ENCODE measurements around the gene SCGB1C1.

Gene SCGB1C1

GRCh38 chr11:202490-202889 is 9.6 kb downstream of the SCGB1C1 start:
- TF ChIP-seq CTCF (IDR thresholded peaks at IDR 0.05; ENCODE audit: control insufficient read depth, insufficient read depth, low read depth, low read length, missing control alignments), result no peak
- no peak overlapping the region for H3K4me3 ChIP-seq (ENCODE audit: control insufficient read depth, low read depth, low read length)
- DNase-seq (ENCODE audit: low read depth), result no peak

GRCh38 chr11:203056-203944 is 10.4 kb downstream of the SCGB1C1 start:
- H3K4me3 ChIP-seq (ENCODE audit: control insufficient read depth, low read depth, low read length), result no peak overlapping the region
- TF ChIP-seq CTCF (IDR thresholded peaks at IDR 0.05; ENCODE audit: control insufficient read depth, insufficient read depth, low read depth, low read length, missing control alignments), result no peak
- DNase-seq (ENCODE audit: low read depth), result no peak

DNA sequence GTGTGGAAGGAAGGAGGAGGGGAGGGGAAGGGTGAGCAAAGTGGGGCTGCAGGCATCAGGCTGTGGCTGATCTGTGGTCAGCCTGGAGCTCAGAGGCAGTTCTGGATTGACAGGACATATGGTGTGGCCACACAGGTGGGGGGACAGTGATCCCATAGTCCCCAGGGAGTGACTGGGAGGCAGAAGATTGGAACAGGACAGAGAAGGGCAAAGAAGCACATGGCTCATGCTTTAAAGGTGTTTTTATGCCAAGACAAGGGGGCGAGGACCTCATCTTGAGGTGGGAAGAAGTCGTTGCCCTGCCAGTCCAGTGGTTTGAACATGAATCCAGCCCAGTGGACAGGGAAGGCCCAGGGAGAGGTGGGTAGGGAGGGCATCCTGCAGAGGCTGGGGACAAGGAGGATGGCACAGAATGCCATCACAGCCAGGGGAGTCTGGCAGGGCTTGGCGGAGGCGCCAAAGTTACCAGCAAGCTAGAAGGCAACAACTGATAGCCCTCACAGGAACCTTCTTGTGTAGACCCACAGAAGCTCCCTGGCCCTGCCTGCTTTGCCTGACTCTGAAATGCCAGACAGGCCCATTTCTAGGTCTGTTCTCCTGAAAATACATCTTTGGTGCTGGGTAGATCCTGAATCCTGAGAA is 11.2 kb downstream of the SCGB1C1 start:
- DNase-seq (ENCODE audit: low read depth), result no peak
- no peak overlapping the region for H3K4me3 ChIP-seq (ENCODE audit: control insufficient read depth, low read depth, low read length)
- no peak for TF ChIP-seq CTCF (IDR thresholded peaks at IDR 0.05; ENCODE audit: control insufficient read depth, insufficient read depth, low read depth, low read length, missing control alignments)

DNA sequence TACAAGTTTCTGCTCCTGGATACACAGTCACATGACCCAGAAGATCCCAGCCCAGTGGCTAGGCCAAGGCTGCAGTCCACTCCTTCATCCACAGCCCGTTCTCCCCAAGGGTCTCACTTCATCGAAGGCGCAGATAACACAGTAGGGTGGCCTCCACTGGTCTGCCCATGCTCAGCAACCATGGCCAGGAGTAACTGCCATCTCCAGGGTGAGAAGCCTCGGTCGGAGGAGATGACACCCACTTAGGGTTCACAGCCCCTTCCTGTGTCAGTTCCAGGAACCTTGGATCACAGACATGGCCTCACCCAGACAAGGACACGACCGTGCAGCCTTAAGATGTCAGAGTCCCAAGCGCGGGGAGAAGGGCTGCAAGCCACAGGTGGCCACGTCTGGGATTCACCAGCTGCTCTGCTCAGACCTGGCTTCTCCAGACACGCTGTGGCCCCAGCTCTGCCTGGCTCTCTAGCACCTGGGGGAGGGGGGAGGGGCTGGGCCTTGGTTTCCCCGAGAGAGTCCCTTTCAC is 11.8 kb downstream of the SCGB1C1 start:
- DNase-seq (ENCODE audit: low read depth), result no peak
- no peak for TF ChIP-seq CTCF (IDR thresholded peaks at IDR 0.05; ENCODE audit: control insufficient read depth, insufficient read depth, low read depth, low read length, missing control alignments)
- H3K4me3 ChIP-seq (ENCODE audit: control insufficient read depth, low read depth, low read length), result no peak overlapping the region

DNA sequence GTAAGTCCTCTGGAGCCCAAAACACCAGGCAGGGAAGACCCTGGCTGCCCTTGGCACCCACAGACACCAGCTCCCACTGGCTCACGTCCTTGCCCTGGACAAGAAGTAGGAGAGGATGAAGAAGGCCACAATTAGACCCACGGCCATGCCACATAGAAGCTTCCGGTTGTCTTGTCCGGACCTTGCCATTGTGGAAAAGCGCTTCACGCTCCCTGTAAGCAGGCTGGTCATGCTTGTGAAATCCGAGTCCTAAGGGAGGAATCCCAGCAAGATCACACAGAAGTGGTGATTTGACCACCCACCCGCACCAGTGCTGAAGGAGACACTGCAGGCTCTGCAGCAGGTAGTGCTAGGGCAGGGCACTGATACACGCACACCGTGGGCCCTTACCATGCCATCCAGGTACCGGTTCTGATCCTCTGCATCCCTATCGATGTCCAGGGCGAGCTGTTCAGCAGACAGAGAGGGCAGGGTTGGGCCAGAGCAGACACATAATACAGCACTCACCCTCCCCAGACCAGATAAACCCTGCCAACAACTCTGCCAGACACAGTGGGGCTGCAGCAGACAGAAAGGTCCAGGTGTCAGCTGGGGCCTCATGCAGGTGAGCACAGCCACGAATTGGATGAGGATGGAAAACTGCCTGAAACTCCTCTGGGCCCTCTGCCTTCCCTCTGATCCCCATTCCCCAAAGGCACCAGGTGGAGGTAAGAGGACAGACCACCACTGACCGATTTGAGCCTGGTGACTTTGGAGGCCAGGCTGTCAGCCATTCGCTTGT is 12.5 kb downstream of the SCGB1C1 start:
- TF ChIP-seq CTCF (IDR thresholded peaks at IDR 0.05; ENCODE audit: control insufficient read depth, insufficient read depth, low read depth, low read length, missing control alignments), result no peak
- H3K4me3 ChIP-seq (ENCODE audit: control insufficient read depth, low read depth, low read length), result peak overlapping the region; percentile 91
- DNase-seq (ENCODE audit: low read depth), result no peak

DNA sequence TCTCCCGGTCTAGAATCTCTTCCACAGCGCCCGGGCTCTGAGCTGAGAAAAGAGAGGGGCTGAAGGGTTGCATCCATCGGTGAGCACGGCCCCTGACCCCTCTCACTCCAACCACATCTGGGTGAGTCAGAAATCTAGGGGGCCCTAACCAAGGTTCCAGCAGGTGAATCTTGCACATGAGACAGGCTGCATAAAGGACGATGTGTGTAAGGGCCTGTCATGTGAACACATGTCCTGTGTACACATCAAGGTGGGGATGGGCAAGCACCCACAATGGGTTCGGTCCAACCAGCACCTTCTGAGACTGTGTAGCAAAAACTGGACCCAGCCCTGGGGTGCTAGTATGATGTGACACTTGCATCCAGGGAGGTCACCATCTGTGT is 13.1 kb downstream of the SCGB1C1 start:
- TF ChIP-seq CTCF (IDR thresholded peaks at IDR 0.05; ENCODE audit: control insufficient read depth, insufficient read depth, low read depth, low read length, missing control alignments), result no peak
- peak overlapping the region; percentile 91 for H3K4me3 ChIP-seq (ENCODE audit: control insufficient read depth, low read depth, low read length)

More for the DNA sequence above, 13.1 kb downstream of the SCGB1C1 start:
- no peak for DNase-seq (ENCODE audit: low read depth)
